ENCODE results near the gene HMCN1. TPM values are rescaled to one million over a fixed set of nuclear protein-coding genes. Genes with fewer than 3 reads are reported as not detected.

The HMCN1 gene
- total and polyA plus RNA-seq, 2 donors (not counting 1 experiment from before 2014, with no cell fraction given): 6.8 to 21.0 TPM

- H2AFZ ChIP-seq (ENCODE audit: low read length): no peak overlapping the region
- DNase-seq (ENCODE audit: low read depth in 2 of 2): no peak
- no peak overlapping the region for H3K9ac ChIP-seq (ENCODE audit: insufficient read depth, low read length)
- H3K9me3 ChIP-seq (ENCODE audit: control insufficient read depth, insufficient read depth, low read depth, low read length): no peaks in the 10 kb centered on the region
- peak overlapping the region; percentile 64 for H3K4me2 ChIP-seq (ENCODE audit: extremely low read depth, insufficient read depth, low read length)
- TF ChIP-seq EZH2 (IDR thresholded peaks at IDR 0.05; ENCODE audit: low read length, missing control alignments): no peak
- no peak for TF ChIP-seq CTCF (conservative IDR thresholded peaks at IDR 0.05 in 1 of 2, IDR thresholded peaks at IDR 0.05 in 1 of 2; ENCODE audit: low read depth in 1 of 2, low read length in 2 of 2)
- H3K36me3 ChIP-seq (ENCODE audit: control insufficient read depth, insufficient read depth, low read length): no peaks in the 10 kb centered on the region
- H3K79me2 ChIP-seq (ENCODE audit: control insufficient read depth, insufficient read depth, low read length): no peaks in the 10 kb centered on the region
- H4K20me1 ChIP-seq (ENCODE audit: control insufficient read depth, extremely low read depth, insufficient read depth, low read length): no peaks in the 10 kb centered on the region
- peaks cover 11% of the 10 kb centered on the region for H3K4me1 ChIP-seq (ENCODE audit: control insufficient read depth, extremely low read depth, insufficient read depth, low read length)
- H3K27me3 ChIP-seq (ENCODE audit: control insufficient read depth, insufficient read depth, low read length): no peaks in the 10 kb centered on the region
- no peak overlapping the region for H3K4me3 ChIP-seq (replicated peaks in 1 of 4; ENCODE audit: control extremely low read depth in 1 of 4, insufficient read depth in 1 of 4, low read depth in 3 of 4, low read length in 4 of 4)
- H3K27ac ChIP-seq (ENCODE audit: insufficient read depth, low read length): no peak overlapping the region
These were observed 455.0 kb downstream of the HMCN1 start for GRCh38 chr1:186189156-186189555.

GRCh38 chr1:186191511-186191910, 457.3 kb downstream of the HMCN1 start:
- Histone ChIP-seq H3K27ac (ENCODE audit: insufficient read depth, low read length) (no peak overlapping the region), H3K4me3 (replicated peaks in 1 of 4; ENCODE audit: control extremely low read depth in 1 of 4, insufficient read depth in 1 of 4, low read depth in 3 of 4, low read length in 4 of 4) (no peak overlapping the region), H3K4me2 (ENCODE audit: extremely low read depth, insufficient read depth, low read length) (no peak overlapping the region), H3K9ac (ENCODE audit: insufficient read depth, low read length) (no peak overlapping the region), H2AFZ (ENCODE audit: low read length) (no peak overlapping the region), H3K4me1 (ENCODE audit: control insufficient read depth, extremely low read depth, insufficient read depth, low read length) (peaks cover 10% of the 10 kb centered on the region), H3K79me2 (ENCODE audit: control insufficient read depth, insufficient read depth, low read length) (no peaks in the 10 kb centered on the region), H3K9me3 (ENCODE audit: control insufficient read depth, insufficient read depth, low read depth, low read length) (no peaks in the 10 kb centered on the region), H4K20me1 (ENCODE audit: control insufficient read depth, extremely low read depth, insufficient read depth, low read length) (no peaks in the 10 kb centered on the region), H3K27me3 (ENCODE audit: control insufficient read depth, insufficient read depth, low read length) (no peaks in the 10 kb centered on the region), H3K36me3 (ENCODE audit: control insufficient read depth, insufficient read depth, low read length) (no peaks in the 10 kb centered on the region)
- TF ChIP-seq EZH2 (IDR thresholded peaks at IDR 0.05; ENCODE audit: low read length, missing control alignments): no peak
- TF ChIP-seq CTCF (conservative IDR thresholded peaks at IDR 0.05 in 1 of 2, IDR thresholded peaks at IDR 0.05 in 1 of 2; ENCODE audit: low read depth in 1 of 2, low read length in 2 of 2): no peak
- DNase-seq (ENCODE audit: low read depth in 2 of 2): no peak

GRCh38 chr1:186193224-186193623, 459.0 kb downstream of the HMCN1 start:
- Histone ChIP-seq H3K4me1 (ENCODE audit: control insufficient read depth, extremely low read depth, insufficient read depth, low read length) (peaks cover 2% of the 10 kb centered on the region), H3K9ac (ENCODE audit: insufficient read depth, low read length) (no peak overlapping the region), H3K9me3 (ENCODE audit: control insufficient read depth, insufficient read depth, low read depth, low read length) (no peaks in the 10 kb centered on the region), H2AFZ (ENCODE audit: low read length) (no peak overlapping the region), H3K4me2 (ENCODE audit: extremely low read depth, insufficient read depth, low read length) (no peak overlapping the region), H3K4me3 (replicated peaks in 1 of 4; ENCODE audit: control extremely low read depth in 1 of 4, insufficient read depth in 1 of 4, low read depth in 3 of 4, low read length in 4 of 4) (no peak overlapping the region), H3K79me2 (ENCODE audit: control insufficient read depth, insufficient read depth, low read length) (no peaks in the 10 kb centered on the region), H4K20me1 (ENCODE audit: control insufficient read depth, extremely low read depth, insufficient read depth, low read length) (no peaks in the 10 kb centered on the region), H3K27me3 (ENCODE audit: control insufficient read depth, insufficient read depth, low read length) (no peaks in the 10 kb centered on the region), H3K36me3 (ENCODE audit: control insufficient read depth, insufficient read depth, low read length) (no peaks in the 10 kb centered on the region), H3K27ac (ENCODE audit: insufficient read depth, low read length) (no peak overlapping the region)
- TF ChIP-seq CTCF (conservative IDR thresholded peaks at IDR 0.05 in 1 of 2, IDR thresholded peaks at IDR 0.05 in 1 of 2; ENCODE audit: low read depth in 1 of 2, low read length in 2 of 2) (no peak), EZH2 (IDR thresholded peaks at IDR 0.05; ENCODE audit: low read length, missing control alignments) (no peak)
- no peak for DNase-seq (ENCODE audit: low read depth in 2 of 2)
